GM13977 (cell line): Measurements from ENCODE around the gene NUDT21.

Source experiments
- DNase-seq: peaks from one replicate; pipeline ENCODE4 v3.0.0; 2012; ENCODE audit warnings: low spot score
- in situ Hi-C: fragments of 300-500 bp; cut with MboI; formaldehyde crosslinking; loops from one replicate; pipeline ENCODE4 v1.12.0; 2022; ENCODE audit warnings: low sequenced_read_pairs, low pct_unique_long_range_greater_than_20kb, mixed read lengths, inconsistent platforms; ENCODE audit not compliant: unreplicated experiment
- TF ChIP-seq, protein P1 (sequence below): IDR thresholded peaks from 2 replicates; pipeline ENCODE4 v1.5.1; 2012; ENCODE audit warnings: mild to moderate bottlenecking, control low read depth; ENCODE audit not compliant: insufficient read depth; ENCODE audit errors: extremely low read depth, missing control alignments

NUDT21 gene

DNA sequence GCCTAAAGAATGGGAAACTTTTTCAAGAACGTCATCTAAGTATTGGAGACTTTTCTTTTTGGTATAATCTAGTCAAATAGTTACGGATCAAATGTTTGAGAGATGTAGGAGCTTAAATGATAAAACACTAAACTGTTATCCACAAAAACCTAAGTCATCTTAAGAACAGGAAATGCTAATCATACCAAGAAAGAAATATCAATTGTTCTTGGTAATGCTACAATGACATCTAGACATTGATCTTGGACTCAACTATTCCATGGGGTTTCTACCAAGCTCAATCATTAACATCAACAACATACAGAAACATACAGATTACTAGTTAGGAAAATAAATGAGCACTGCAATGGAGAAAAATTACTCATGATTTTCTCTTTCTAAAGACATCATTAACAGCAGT lies 3.8 kb downstream of the NUDT21 start:
- in situ Hi-C loops, result no loop called here
- TF ChIP-seq, protein P1, sequence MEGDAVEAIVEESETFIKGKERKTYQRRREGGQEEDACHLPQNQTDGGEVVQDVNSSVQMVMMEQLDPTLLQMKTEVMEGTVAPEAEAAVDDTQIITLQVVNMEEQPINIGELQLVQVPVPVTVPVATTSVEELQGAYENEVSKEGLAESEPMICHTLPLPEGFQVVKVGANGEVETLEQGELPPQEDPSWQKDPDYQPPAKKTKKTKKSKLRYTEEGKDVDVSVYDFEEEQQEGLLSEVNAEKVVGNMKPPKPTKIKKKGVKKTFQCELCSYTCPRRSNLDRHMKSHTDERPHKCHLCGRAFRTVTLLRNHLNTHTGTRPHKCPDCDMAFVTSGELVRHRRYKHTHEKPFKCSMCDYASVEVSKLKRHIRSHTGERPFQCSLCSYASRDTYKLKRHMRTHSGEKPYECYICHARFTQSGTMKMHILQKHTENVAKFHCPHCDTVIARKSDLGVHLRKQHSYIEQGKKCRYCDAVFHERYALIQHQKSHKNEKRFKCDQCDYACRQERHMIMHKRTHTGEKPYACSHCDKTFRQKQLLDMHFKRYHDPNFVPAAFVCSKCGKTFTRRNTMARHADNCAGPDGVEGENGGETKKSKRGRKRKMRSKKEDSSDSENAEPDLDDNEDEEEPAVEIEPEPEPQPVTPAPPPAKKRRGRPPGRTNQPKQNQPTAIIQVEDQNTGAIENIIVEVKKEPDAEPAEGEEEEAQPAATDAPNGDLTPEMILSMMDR, result no peak
- no peak for DNase-seq

DNA sequence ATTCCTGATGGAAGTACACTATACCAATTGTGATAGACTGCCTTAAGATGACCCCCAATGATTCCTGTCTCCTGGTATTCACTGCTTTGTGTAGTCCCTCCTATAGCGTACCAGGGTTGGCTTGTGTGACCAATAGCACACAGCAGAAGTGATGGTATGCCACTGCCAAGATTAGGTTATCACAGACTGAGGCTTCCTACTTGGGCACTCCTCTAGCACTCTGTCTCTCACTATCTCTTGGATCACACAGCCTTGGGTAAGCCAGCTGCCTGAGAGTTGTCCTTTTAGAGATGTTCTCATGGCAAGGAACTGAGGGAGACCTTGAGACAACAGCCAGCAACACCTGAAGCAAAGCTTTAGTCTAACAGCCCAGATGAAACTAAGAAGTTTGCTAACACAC lies 13.1 kb downstream of the NUDT21 start:
- TF ChIP-seq, protein P1, result no peak
- no peak for DNase-seq
- in situ Hi-C loops, result no loop called here

DNA sequence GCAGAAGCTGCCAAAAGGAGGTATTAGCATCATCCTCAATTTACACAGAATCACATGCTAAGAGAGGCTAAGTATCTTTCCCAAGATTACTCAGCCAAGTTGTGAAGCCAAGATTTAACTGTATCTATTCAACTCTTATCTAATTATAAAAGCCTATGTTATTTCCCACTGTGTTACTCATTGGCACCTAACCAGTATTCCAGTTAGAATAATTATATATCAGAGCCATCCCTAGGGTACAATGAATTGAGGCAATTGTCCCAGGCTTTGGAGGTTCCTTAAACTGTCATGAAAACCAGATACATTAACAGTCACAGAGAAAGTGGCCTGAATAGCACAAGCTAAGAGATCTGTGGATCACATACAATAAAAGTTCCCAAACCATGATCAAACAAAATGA lies 14.9 kb downstream of the NUDT21 start:
- in situ Hi-C loops, result no loop called here
- DNase-seq, result no peak
- TF ChIP-seq, protein P1, result no peak

DNA sequence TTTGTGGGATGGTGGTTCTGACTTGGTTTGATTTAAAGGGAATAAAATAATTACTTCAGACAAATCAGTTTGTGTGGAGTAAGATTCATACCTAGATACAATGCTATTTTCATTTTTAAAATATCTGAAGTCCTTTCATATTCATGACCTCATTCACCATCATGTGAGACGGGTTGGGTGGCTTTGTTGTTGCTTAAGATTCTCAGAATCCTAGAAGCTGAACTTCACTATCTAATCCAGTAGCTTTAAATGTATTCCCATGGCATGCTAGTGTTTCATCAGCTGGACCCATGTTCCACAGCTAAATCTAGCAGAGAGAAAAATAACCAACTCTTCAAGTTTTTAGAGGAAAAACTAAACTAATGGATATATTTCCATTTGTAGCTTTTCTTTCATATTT lies 23.0 kb downstream of the NUDT21 start:
- in situ Hi-C loops, result no loop called here
- no peak for DNase-seq
- TF ChIP-seq, protein P1, result no peak

DNA sequence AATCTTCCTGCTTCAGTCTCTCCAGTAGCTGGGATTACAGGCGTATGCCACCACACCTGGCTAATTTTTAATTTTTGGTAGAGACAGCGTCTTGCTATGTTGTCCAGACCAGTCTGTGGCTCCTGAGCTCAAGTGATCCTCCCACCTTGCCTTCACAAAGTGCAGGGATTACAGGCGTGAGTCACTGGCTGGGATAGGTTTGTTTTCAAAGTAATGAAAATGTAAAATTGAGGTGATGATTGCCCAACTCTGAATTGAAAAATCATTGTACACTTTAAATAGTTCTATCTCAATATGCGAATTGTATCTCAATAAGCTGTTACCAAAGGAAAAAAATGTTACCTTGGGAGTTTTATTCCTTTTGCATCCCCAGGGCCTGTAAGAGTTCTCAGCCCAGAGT lies 24.5 kb downstream of the NUDT21 start:
- in situ Hi-C loops, result no loop called here
- TF ChIP-seq, protein P1, result no peak
- DNase-seq, result no peak

DNA sequence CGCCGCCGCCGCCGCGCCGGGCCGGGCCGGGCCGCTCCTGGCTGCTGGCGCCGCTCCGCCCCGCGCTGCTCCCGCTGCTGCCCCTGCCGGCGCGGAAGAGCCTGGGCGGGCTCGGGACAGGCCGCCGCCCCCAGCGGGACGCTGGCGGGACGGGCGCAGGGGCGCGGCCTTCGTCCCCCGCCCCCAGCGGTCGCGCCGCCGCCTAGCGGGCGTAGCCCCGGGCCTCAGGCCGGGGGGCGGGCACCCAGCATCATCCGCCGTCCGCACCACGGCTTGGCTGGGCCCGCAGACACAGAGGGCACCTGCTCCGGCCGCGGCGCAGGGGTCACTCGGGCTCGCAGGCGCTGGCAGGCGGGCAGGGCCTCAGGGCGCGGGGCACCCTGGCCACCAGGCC lies 25.7 kb downstream of the NUDT21 start, which contains the start of gene AMFR:
Gene AMFR (minus strand): TSS at position 107 of the 394 bp plus-strand sequence. CDS start 218 bp downstream, outside the sequence.
- in situ Hi-C loops, result no loop called here
- TF ChIP-seq, protein P1, result peak; percentile 35
- DNase-seq, result peak; percentile 94
